Suprapubic skin (tissue), 4 donors: ENCODE results near the gene HMX3. TPM values are rescaled to one million over a fixed set of nuclear protein-coding genes. Genes with fewer than 3 reads are reported as not detected.

Source experiments
- DNase-seq, 2 donors: peaks; one replicate each; pipeline ENCODE4 v3.0.0-alpha.2; 2019; ENCODE audit warnings: low spot score in 2 of 2
- H3K27ac ChIP-seq: fragments of 200-600 bp; sonication (generic); one replicate; pipeline ENCODE4 v1.5.1; 2019
- H3K27me3 ChIP-seq: fragments of 200-600 bp; sonication (generic); one replicate; pipeline ENCODE4 v1.5.1; 2019
- H3K36me3 ChIP-seq: fragments of 200-600 bp; sonication (generic); one replicate; pipeline ENCODE4 v1.5.1; 2019
- H3K4me1 ChIP-seq: fragments of 200-600 bp; sonication (generic); one replicate; pipeline ENCODE4 v1.5.1; 2019
- H3K4me3 ChIP-seq: fragments of 200-600 bp; sonication (generic); one replicate; pipeline ENCODE4 v1.5.1; 2019; ENCODE audit warnings: mild to moderate bottlenecking
- H3K9me3 ChIP-seq: fragments of 200-600 bp; sonication (generic); one replicate; pipeline ENCODE4 v1.5.1; 2019
- CTCF ChIP-seq, 2 donors: fragments of 200-600 bp in 1 of 2; fragments of 450-650 bp in 1 of 2; sonication (generic) in 1 of 2; IDR thresholded peaks; one replicate each; pipeline ENCODE4 v1.5.1; 2016 to 2019; ENCODE audit warnings: antibody characterized with exemption in 2 of 2, mild to moderate bottlenecking in 1 of 2, moderate library complexity in 1 of 2
- EP300 ChIP-seq: sonication (generic); formaldehyde crosslinking; IDR thresholded peaks from one replicate; pipeline ENCODE4 v1.6.1; 2017; ENCODE audit warnings: antibody characterized with exemption
- POLR2A ChIP-seq, 2 donors: fragments of 450-650 bp; IDR thresholded peaks; one replicate each; pipeline ENCODE4 v1.6.1; 2017; ENCODE audit warnings: antibody characterized with exemption in 2 of 2, mild to moderate bottlenecking in 2 of 2, moderate library complexity in 2 of 2
- POLR2AphosphoS5 ChIP-seq, 3 donors: sonication (generic); formaldehyde crosslinking; IDR thresholded peaks; one replicate each; pipeline ENCODE4 v1.6.1; 2017; ENCODE audit warnings: antibody characterized with exemption in 3 of 3
- WGBS: methylation state at CpG from one replicate; pipeline ENCODE4 v1.1.5; 2018; 5-methylcytosine and 5-hydroxymethylcytosine counted together
- total RNA-seq, 4 donors: library from RNA; depleted of rRNA; stranded (reverse); fragments of >200 nt; gene quantifications; one replicate each; pipeline ENCODE4 v1.1.0, GENCODE V29; 2016

HMX3 gene
- total RNA-seq, 4 donors from 2014 or later = not detected

GRCh38 chr10:123149162-123149567, 13.4 kb downstream of the HMX3 start:
- 12% methylated on average over 12 of the region's 12 CpGs for WGBS
- H3K27ac ChIP-seq = no peak overlapping the region
- no peaks in the 10 kb centered on the region for H3K9me3 ChIP-seq
- H3K27me3 ChIP-seq = peaks cover 94% of the 10 kb centered on the region
- peak overlapping the region; percentile 42 for H3K4me3 ChIP-seq
- peaks cover 60% of the 10 kb centered on the region for H3K4me1 ChIP-seq
- TF ChIP-seq POLR2A (IDR thresholded peaks at IDR 0.05) (no peak), EP300 (no peak), POLR2AphosphoS5 (IDR thresholded peaks at IDR 0.05) (no peak), CTCF (IDR thresholded peaks at IDR 0.05) (no peak)
- no peaks in the 10 kb centered on the region for H3K36me3 ChIP-seq
- no peak for DNase-seq

- Histone ChIP-seq H3K9me3 (no peaks in the 10 kb centered on the region), H3K27ac (no peak overlapping the region), H3K36me3 (no peaks in the 10 kb centered on the region), H3K4me1 (peaks cover 60% of the 10 kb centered on the region), H3K4me3 (peak overlapping the region; percentile 42), H3K27me3 (peaks cover 89% of the 10 kb centered on the region)
- WGBS = 1% methylated on average over 35 of the region's 76 CpGs
- no peak for DNase-seq
- TF ChIP-seq POLR2A (IDR thresholded peaks at IDR 0.05) = no peak
- TF ChIP-seq EP300 = no peak
- TF ChIP-seq POLR2AphosphoS5 (IDR thresholded peaks at IDR 0.05) = no peak
- TF ChIP-seq CTCF (IDR thresholded peaks at IDR 0.05) = no peak
Measured at GRCh38 chr10:123149568-123150270, 13.9 kb downstream of the HMX3 start.

GRCh38 chr10:123150271-123150985, 14.7 kb downstream of the HMX3 start:
- H3K4me1 ChIP-seq = peaks cover 59% of the 10 kb centered on the region
- no peaks in the 10 kb centered on the region for H3K36me3 ChIP-seq
- H3K4me3 ChIP-seq = peak overlapping the region; percentile 42
- TF ChIP-seq POLR2A (IDR thresholded peaks at IDR 0.05) (no peak), POLR2AphosphoS5 (IDR thresholded peaks at IDR 0.05) (no peak), CTCF (IDR thresholded peaks at IDR 0.05) (no peak), EP300 (no peak)
- peaks cover 82% of the 10 kb centered on the region for H3K27me3 ChIP-seq
- no peak overlapping the region for H3K27ac ChIP-seq
- no peak for DNase-seq
- WGBS = 9% methylated on average over 31 of the region's 34 CpGs
- H3K9me3 ChIP-seq = no peaks in the 10 kb centered on the region

- no peak for DNase-seq
- Histone ChIP-seq H3K4me3 (peak overlapping the region; percentile 31), H3K27ac (no peak overlapping the region), H3K9me3 (no peaks in the 10 kb centered on the region), H3K4me1 (peaks cover 57% of the 10 kb centered on the region), H3K27me3 (peaks cover 75% of the 10 kb centered on the region), H3K36me3 (no peaks in the 10 kb centered on the region)
- WGBS = 7% methylated on average over 30 of the region's 56 CpGs
- no peak for TF ChIP-seq POLR2A (IDR thresholded peaks at IDR 0.05)
- TF ChIP-seq EP300 = no peak
- TF ChIP-seq POLR2AphosphoS5 (IDR thresholded peaks at IDR 0.05) = no peak
- no peak for TF ChIP-seq CTCF (IDR thresholded peaks at IDR 0.05)
Measured at GRCh38 chr10:123150986-123151736, 15.4 kb downstream of the HMX3 start.

- DNase-seq = no peak
- WGBS = 35% methylated on average over 7 of the region's 7 CpGs
- TF ChIP-seq POLR2AphosphoS5 (IDR thresholded peaks at IDR 0.05) (no peak), CTCF (IDR thresholded peaks at IDR 0.05) (no peak), EP300 (no peak)
- Histone ChIP-seq H3K4me1 (peaks cover 52% of the 10 kb centered on the region), H3K27me3 (peaks cover 69% of the 10 kb centered on the region), H3K36me3 (peaks cover 2% of the 10 kb centered on the region), H3K9me3 (no peaks in the 10 kb centered on the region), H3K4me3 (no peak overlapping the region), H3K27ac (no peak overlapping the region)
Measured at GRCh38 chr10:123151737-123152135, 16.0 kb downstream of the HMX3 start.
